GM23338 (cell line): ENCODE data around the gene KAZALD1. TPM values are rescaled to one million over a fixed set of nuclear protein-coding genes. Genes with fewer than 3 reads are reported as not detected.

Source experiments
- ATAC-seq: fragments of 200-7000 bp; cut with Tn5 transposase; 3 replicates; pipeline ENCODE4 v1.9.1; 2020
- DNase-seq: peaks from one replicate; pipeline ENCODE4 v3.0.0-alpha.2; 2015; ENCODE audit warnings: low spot score
- H2AFZ ChIP-seq: fragments of 200-600 bp; sonication (generic); 2 replicates; pipeline ENCODE4 v1.8.0; 2016; ENCODE audit warnings: antibody characterized with exemption, mild to moderate bottlenecking, moderate library complexity
- H3F3A ChIP-seq: fragments of 200-600 bp; sonication (generic); replicated peaks from 2 replicates; pipeline ENCODE4 v1.8.0; 2017; ENCODE audit warnings: antibody characterized with exemption, mixed run types, low read depth
- H3K27ac ChIP-seq: fragments of 200-600 bp; sonication (generic); 2 replicates; pipeline ENCODE4 v1.6.1; 2016; ENCODE audit warnings: low read depth
- H3K27me3 ChIP-seq: fragments of 200-600 bp; sonication (generic); 2 replicates; pipeline ENCODE4 v1.8.0; 2016; ENCODE audit warnings: mild to moderate bottlenecking, mixed run types, moderate library complexity; ENCODE audit not compliant: insufficient read depth
- H3K36me3 ChIP-seq: fragments of 200-600 bp; sonication (generic); 2 replicates; pipeline ENCODE4 v1.8.0; 2016; ENCODE audit warnings: mild to moderate bottlenecking; ENCODE audit not compliant: insufficient read depth
- H3K4me1 ChIP-seq: fragments of 200-600 bp; sonication (generic); 2 replicates; pipeline ENCODE4 v1.8.0; 2016; ENCODE audit warnings: mild to moderate bottlenecking, moderate library complexity; ENCODE audit not compliant: insufficient read depth
- H3K4me2 ChIP-seq: fragments of 200-600 bp; sonication (generic); 2 replicates; pipeline ENCODE4 v1.7.1; 2017; ENCODE audit warnings: mixed run types
- H3K4me3 ChIP-seq: fragments of 200-600 bp; sonication (generic); 2 replicates; pipeline ENCODE4 v1.6.1; 2016; ENCODE audit warnings: mixed run types
- H3K79me2 ChIP-seq: fragments of 200-600 bp; sonication (generic); replicated peaks from 2 replicates; pipeline ENCODE4 v1.8.0; 2017; ENCODE audit warnings: mild to moderate bottlenecking; ENCODE audit not compliant: insufficient read depth
- H3K9me2 ChIP-seq: fragments of 200-600 bp; sonication (generic); 2 replicates; pipeline ENCODE4 v1.8.0; 2017; ENCODE audit not compliant: insufficient read depth
- H4K20me1 ChIP-seq: fragments of 200-600 bp; sonication (generic); replicated peaks from 2 replicates; pipeline ENCODE4 v1.8.0; 2017; ENCODE audit warnings: mild to moderate bottlenecking; ENCODE audit not compliant: insufficient read depth
- H3K27ac Mint-ChIP-seq: 2 replicates; pipeline ENCODE4 v1.8.0; 2020; ENCODE audit warnings: inconsistent platforms, mild to moderate bottlenecking, moderate library complexity, mixed read lengths
- H3K27me3 Mint-ChIP-seq: 3 replicates; pipeline ENCODE4 v1.8.0; 2022; ENCODE audit warnings: low read depth, mild to moderate bottlenecking, moderate library complexity, mixed read lengths, inconsistent platforms; ENCODE audit not compliant: insufficient read depth, poor library complexity
- H3K36me3 Mint-ChIP-seq: 3 replicates; pipeline ENCODE4 v1.8.0; 2021; ENCODE audit warnings: low read depth, mild to moderate bottlenecking, inconsistent platforms, moderate library complexity, mixed read lengths
- H3K4me1 Mint-ChIP-seq: 3 replicates; pipeline ENCODE4 v1.8.0; 2020; ENCODE audit warnings: mild to moderate bottlenecking, inconsistent platforms, mixed read lengths
- H3K4me3 Mint-ChIP-seq: 3 replicates; pipeline ENCODE4 v1.8.0; 2021; ENCODE audit warnings: moderate library complexity, mild to moderate bottlenecking, inconsistent platforms, mixed read lengths
- H3K9me3 Mint-ChIP-seq: 3 replicates; pipeline ENCODE4 v1.8.0; 2020; ENCODE audit warnings: moderate library complexity, mild to moderate bottlenecking, inconsistent platforms, mixed read lengths
- CREB1 ChIP-seq: fragments of 250-450 bp; sonication (Bioruptor Pico); IDR thresholded peaks from 2 replicates; pipeline ENCODE4 v1.5.0; 2020; ENCODE audit warnings: low read depth, mild to moderate bottlenecking, moderate library complexity
- CTCF ChIP-seq, 2 experiments: fragments of 200-600 bp in 1 of 2; sonication (generic) in 1 of 2; conservative IDR thresholded peaks; 2 replicates each; pipeline versions ENCODE4 v1.5.1 to v1.6.1; 2016 to 2017; ENCODE audit warnings: antibody characterized with exemption in 2 of 2, low read depth in 2 of 2, mild to moderate bottlenecking in 2 of 2, moderate library complexity in 1 of 2
- ETS1 ChIP-seq: IDR thresholded peaks from 2 replicates; pipeline ENCODE4 v1.6.1; 2016; ENCODE audit warnings: antibody characterized with exemption
- EZH2 ChIP-seq: fragments of 200-600 bp; sonication (generic); IDR thresholded peaks from one replicate; pipeline ENCODE4 v1.8.0; 2017; ENCODE audit warnings: antibody characterized with exemption, mild to moderate bottlenecking, low read depth; ENCODE audit not compliant: unreplicated experiment
- EZH2phosphoT487 ChIP-seq: fragments of 200-600 bp; sonication (generic); IDR thresholded peaks from one replicate; pipeline ENCODE4 v1.8.1; 2018; ENCODE audit warnings: antibody characterized with exemption; ENCODE audit not compliant: unreplicated experiment
- JUNB ChIP-seq: IDR thresholded peaks from one replicate; pipeline ENCODE4 v1.6.1; 2016; ENCODE audit warnings: antibody characterized with exemption; ENCODE audit not compliant: unreplicated experiment
- NANOG ChIP-seq: IDR thresholded peaks from 2 replicates; pipeline ENCODE4 v1.6.1; 2016; ENCODE audit warnings: antibody characterized with exemption, borderline replicate concordance
- POLR2AphosphoS5 ChIP-seq: IDR thresholded peaks from 2 replicates; pipeline ENCODE4 v1.6.1; 2016; ENCODE audit warnings: antibody characterized with exemption, low read depth
- REST ChIP-seq: IDR thresholded peaks from one replicate; pipeline ENCODE4 v1.6.1; 2018; ENCODE audit warnings: antibody characterized with exemption; ENCODE audit not compliant: unreplicated experiment
- STAT1 ChIP-seq: IDR thresholded peaks from one replicate; pipeline ENCODE4 v1.6.1; 2016; ENCODE audit warnings: antibody characterized with exemption; ENCODE audit not compliant: unreplicated experiment
- ZNF114 ChIP-seq: fragments of 250-450 bp; sonication (Bioruptor Pico); IDR thresholded peaks from 2 replicates; pipeline ENCODE4 v1.5.0; 2020; ENCODE audit warnings: mild to moderate bottlenecking, moderate library complexity
- ZNF331 ChIP-seq: fragments of 250-450 bp; sonication (Bioruptor Pico); IDR thresholded peaks from 2 replicates; pipeline ENCODE4 v1.5.0; 2020; ENCODE audit warnings: low read depth, mild to moderate bottlenecking, moderate library complexity
- polyA plus RNA-seq: library from polyadenylated mRNA; unstranded; fragments of >200 nt; fragmentation: Nextera tagmentation; extraction: Ambion mirVana; gene quantifications from 2 replicates; pipeline ENCODE4 v1.2.1, GENCODE V29; 2016
- total RNA-seq: library from RNA; depleted of rRNA; stranded (reverse); fragments of >200 nt; shearing (Covaris generic); gene quantifications from 2 replicates; pipeline ENCODE4 v1.2.3, GENCODE V29; 2014

The KAZALD1 gene
- total and polyA plus RNA-seq, 2 experiments from 2014 or later = 0.27 to 1.3 TPM

- Mint-ChIP-seq H3K36me3 (no peaks in the 10 kb centered on the region), H3K27ac (no peak overlapping the region), H3K4me3 (no peak overlapping the region), H3K9me3 (no peaks in the 10 kb centered on the region), H3K27me3 (peaks cover 38% of the 10 kb centered on the region), H3K4me1 (peaks cover 27% of the 10 kb centered on the region)
- H3K27me3 ChIP-seq = 0 out of 2 replicates have a peak, but pooled peaks cover 10% of the 10 kb centered on the region
- H3K36me3 ChIP-seq = no peaks in the 10 kb centered on the region
- no peaks in the 10 kb centered on the region for H3F3A ChIP-seq
- ATAC-seq (peak; percentile 96), DNase-seq (peak; percentile 99)
- H3K4me3 ChIP-seq = no peak overlapping the region
- no peak overlapping the region; the same call in 1 of the 2 replicates for H3K4me2 ChIP-seq
- no peak for TF ChIP-seq JUNB
- TF ChIP-seq ETS1 = no peak
- peak; percentile 87 to 99 for TF ChIP-seq CTCF (conservative IDR thresholded peaks at IDR 0.05; ENCODE audit: low read depth in 2 of 2)
- no peak for TF ChIP-seq EZH2
- H3K4me1 ChIP-seq = peaks cover 13% of the 10 kb centered on the region
- no peak overlapping the region for H3K27ac ChIP-seq
- no peaks in the 10 kb centered on the region for H3K9me2 ChIP-seq
- H4K20me1 ChIP-seq = no peaks in the 10 kb centered on the region
- no peak overlapping the region for H2AFZ ChIP-seq
- no peaks in the 10 kb centered on the region for H3K79me2 ChIP-seq
Measured at GRCh38 chr10:101095550-101096213, 33.9 kb downstream of the KAZALD1 start.

GRCh38 chr10:101096378-101096777, 34.6 kb downstream of the KAZALD1 start:
- H3K27me3 Mint-ChIP-seq = peaks cover 37% of the 10 kb centered on the region
- TF ChIP-seq ZNF114 (CRISPR knock-in tag) (no peak), REST (no peak), POLR2AphosphoS5 (no peak), CTCF (conservative IDR thresholded peaks at IDR 0.05; ENCODE audit: low read depth in 2 of 2) (no peak), NANOG (no peak), STAT1 (no peak), EZH2 (no peak), JUNB (no peak), ZNF331 (CRISPR knock-in tag) (no peak), CREB1 (CRISPR knock-in tag) (no peak), ETS1 (no peak), EZH2phosphoT487 (no peak)

More at GRCh38 chr10:101096378-101096777, 34.6 kb downstream of the KAZALD1 start:
- peaks cover 15% of the 10 kb centered on the region; the same call in 1 of the 2 replicates for H3K27me3 ChIP-seq
- no peaks in the 10 kb centered on the region for H3K36me3 Mint-ChIP-seq
- no peaks in the 10 kb centered on the region for H3K36me3 ChIP-seq
- no peaks in the 10 kb centered on the region for H3F3A ChIP-seq
- peaks cover 27% of the 10 kb centered on the region for H3K4me1 Mint-ChIP-seq
- ATAC-seq = no peak
- H3K27ac ChIP-seq = no peak overlapping the region
- no peaks in the 10 kb centered on the region for H3K9me3 Mint-ChIP-seq
- H3K4me3 Mint-ChIP-seq = no peak overlapping the region
- no peak overlapping the region for H3K4me2 ChIP-seq
- no peak overlapping the region for H3K27ac Mint-ChIP-seq
- DNase-seq = no peak
- no peaks in the 10 kb centered on the region for H3K9me2 ChIP-seq
- H3K79me2 ChIP-seq = no peaks in the 10 kb centered on the region
- H4K20me1 ChIP-seq = no peaks in the 10 kb centered on the region
- H3K4me1 ChIP-seq = peaks cover 13% of the 10 kb centered on the region
- H3K4me3 ChIP-seq = no peak overlapping the region
- H2AFZ ChIP-seq = no peak overlapping the region
